GM13976 (cell line): Measurements from ENCODE around the gene POLR2H.
A peak's percentile ranks its signal among the peaks of the same experiment; 100 is the strongest.

Experiments used
- DNase-seq: peaks from one replicate; pipeline ENCODE4 v3.0.0; 2012; ENCODE audit warnings: low spot score
- in situ Hi-C: fragments of 300-500 bp; cut with MboI; formaldehyde crosslinking; loops from one replicate; pipeline ENCODE4 v1.12.0; 2022; ENCODE audit warnings: low sequenced_read_pairs, mixed read lengths, inconsistent platforms; ENCODE audit not compliant: unreplicated experiment
- TF ChIP-seq, protein P1 (sequence below): IDR thresholded peaks from 2 replicates; pipeline ENCODE4 v1.5.1; 2012; ENCODE audit warnings: borderline replicate concordance, mild to moderate bottlenecking; ENCODE audit not compliant: insufficient read depth; ENCODE audit errors: extremely low read depth, missing control alignments, control extremely low read depth

POLR2H gene

DNA sequence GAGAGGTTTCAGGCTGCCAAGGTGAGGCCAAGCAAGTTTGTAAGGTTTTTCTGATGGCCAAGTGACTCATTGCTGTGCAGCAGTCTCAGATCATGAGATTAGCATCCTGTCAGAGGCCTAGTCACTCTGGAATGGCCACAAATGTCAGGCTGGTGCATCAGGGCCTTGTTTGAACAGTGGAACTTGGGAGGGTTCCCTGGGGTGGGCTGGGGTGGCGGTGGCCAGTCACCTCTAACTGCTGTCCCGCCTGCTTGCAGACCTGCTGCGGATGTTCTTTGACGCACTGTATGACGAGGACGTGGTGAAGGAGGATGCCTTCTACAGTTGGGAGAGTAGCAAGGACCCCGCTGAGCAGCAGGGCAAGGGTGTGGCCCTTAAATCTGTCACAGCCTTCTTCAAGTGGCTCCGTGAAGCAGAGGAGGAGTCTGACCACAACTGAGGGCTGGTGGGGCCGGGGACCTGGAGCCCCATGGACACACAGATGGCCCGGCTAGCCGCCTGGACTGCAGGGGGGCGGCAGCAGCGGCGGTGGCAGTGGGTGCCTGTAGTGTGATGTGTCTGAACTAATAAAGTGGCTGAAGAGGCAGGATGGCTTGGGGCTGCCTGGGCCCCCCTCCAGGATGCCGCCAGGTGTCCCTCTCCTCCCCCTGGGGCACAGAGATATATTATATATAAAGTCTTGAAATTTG, 26.9 kb upstream of the POLR2H start:
- in situ Hi-C loops: no loop called here
- TF ChIP-seq, protein P1, sequence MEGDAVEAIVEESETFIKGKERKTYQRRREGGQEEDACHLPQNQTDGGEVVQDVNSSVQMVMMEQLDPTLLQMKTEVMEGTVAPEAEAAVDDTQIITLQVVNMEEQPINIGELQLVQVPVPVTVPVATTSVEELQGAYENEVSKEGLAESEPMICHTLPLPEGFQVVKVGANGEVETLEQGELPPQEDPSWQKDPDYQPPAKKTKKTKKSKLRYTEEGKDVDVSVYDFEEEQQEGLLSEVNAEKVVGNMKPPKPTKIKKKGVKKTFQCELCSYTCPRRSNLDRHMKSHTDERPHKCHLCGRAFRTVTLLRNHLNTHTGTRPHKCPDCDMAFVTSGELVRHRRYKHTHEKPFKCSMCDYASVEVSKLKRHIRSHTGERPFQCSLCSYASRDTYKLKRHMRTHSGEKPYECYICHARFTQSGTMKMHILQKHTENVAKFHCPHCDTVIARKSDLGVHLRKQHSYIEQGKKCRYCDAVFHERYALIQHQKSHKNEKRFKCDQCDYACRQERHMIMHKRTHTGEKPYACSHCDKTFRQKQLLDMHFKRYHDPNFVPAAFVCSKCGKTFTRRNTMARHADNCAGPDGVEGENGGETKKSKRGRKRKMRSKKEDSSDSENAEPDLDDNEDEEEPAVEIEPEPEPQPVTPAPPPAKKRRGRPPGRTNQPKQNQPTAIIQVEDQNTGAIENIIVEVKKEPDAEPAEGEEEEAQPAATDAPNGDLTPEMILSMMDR: no peak
- DNase-seq: no peak

DNA sequence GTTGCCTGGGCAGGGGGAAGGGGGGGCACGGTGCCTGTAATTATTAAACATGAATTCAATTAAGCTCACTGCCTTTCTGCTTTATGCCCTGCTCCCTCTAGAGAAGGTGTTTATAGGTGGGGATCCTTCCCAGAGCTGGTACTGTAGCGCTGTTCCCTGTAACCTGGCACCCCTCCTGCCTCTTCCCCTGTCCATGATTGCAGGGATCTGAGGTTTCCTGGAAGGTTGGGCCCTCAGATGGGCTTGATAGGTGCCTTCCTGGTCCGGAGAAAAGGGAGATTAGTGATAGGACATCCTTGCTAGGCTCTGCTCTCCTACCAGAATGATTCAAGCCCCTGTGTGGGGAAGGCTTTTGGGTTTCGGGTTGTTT, 26.2 kb upstream of the POLR2H start:
- peak; percentile 57 for DNase-seq
- TF ChIP-seq, protein P1: no peak
- in situ Hi-C loops: no loop called here

DNA sequence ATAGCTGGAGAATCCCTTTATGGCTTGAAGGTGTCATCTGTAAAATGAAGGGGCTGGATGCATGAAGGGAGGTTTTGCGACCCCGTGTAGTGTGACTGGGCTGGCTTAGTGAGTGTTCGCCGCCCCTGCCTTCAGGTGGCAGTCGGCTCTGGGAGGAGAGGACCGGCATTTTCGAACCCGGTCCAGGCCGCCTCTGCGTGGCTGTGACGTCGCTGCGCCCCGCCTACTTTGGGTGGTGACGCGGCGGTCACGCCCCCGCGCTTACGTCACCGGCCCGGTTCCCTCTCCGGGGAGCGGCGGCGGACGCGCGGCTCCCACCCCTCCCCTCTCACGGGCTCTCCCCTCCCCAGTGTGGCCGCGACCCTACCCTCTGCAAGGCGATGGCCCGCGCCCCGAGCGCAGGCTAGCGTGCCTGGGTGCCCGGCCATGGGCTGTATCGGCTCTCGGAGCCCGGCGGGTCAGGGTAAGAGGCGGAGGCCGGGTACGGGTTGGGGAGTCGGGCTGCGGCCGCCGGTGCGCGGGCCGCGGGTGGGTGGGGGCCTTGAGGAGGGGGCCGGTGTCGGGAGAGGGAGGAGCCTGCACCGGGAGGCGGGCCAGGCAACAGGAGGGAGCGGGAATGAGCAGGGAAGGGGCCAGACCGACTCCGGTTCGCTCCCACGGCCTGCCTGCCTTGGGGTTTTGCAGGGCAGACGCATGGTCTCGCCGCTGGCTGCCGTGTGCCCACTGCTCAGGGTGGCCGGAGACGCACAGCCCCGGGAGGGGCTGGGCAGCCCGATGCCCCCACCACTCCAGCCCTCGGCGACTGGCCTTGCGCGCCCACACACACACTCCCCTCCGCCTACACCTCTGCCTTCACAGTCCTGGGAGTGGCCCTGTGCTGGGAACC, 25.6 kb upstream of the POLR2H start:
- peak; percentile 92 for DNase-seq
- TF ChIP-seq, protein P1: no peak
- in situ Hi-C loops: no loop called here

DNA sequence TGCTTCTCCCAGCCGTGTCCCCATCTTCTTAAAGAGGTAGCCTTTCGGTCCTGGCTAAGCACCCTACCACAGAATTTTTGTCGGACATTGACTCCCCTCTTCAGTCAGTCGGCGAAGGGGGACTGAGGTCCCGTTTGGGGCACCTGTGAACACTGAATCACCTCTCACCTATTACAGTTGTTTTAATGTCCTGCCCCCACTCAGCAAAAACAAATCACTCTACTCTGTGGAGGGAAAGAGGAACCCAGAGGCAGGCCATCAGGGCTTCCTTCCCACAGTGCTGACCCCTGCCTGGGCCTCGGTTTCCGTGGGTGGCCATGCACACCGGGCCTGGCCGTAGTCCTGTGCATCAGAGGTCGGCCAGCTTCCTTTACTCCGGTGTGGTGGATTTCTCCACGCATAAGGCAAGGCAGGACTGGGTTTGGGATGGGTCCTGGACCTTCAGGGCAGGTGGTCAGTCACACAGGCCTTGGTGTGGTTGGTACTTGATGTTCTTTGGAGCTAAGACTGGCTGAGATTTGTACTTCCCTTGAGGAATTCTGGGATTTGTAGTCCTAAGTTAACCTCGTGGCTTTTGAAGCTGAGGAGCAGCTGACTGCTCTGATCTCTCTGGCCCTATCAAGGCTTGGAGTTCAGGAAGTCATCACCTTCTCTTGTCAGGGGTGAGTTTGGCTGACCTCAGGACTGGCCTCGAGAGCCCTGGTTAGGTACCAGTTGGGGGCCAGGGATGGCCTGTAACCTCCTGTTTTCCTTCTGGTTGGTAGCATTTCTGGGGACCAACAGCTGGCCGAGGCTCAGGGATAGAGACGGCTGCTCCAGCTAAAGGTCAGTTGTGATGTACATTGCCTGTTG, 24.7 kb upstream of the POLR2H start:
- peak; percentile 60 for DNase-seq
- TF ChIP-seq, protein P1: no peak
- in situ Hi-C loops: no loop called here

DNA sequence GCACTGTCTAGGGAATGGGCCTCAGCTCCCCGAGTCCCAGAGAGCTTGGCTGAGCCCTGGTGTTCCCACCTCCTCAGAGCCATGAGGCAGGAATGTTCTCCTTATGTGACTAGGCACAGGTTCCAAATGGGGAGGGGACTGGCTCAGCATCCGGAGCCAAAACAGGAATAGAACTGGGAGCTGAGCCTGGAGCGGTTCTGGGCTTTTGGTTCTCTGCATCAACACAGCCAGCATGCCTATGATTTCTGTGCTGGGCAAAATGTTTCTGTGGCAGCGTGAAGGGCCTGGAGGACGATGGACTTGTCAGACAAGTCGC, 24.2 kb upstream of the POLR2H start, which contains the start of gene FAM131A:
Gene FAM131A, plus strand, starts transcription at position 202 of the 316 bp plus-strand sequence. Its CDS starts 31 bp downstream, at position 233.
- TF ChIP-seq, protein P1: no peak
- in situ Hi-C loops: no loop called here
- no peak for DNase-seq

DNA sequence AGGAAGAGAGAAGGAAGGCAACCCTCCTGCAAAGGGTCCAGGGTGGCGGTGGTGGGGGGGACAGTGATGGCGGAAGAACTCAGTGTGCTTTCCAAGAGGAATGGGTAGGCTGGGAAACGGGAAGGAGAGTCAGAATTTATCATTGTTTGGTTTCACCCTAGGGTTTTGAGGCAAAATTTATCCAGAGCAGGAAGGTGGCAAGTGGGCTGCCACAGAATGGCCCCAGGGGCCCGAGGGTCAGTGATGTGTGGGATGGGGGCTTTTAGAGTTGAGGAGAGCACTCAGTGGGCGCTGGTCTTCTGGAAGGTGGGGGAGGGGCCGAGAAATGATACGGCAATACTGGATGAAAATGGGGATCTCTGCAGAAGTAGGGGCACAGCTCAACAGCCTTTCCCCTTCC, 23.5 kb upstream of the POLR2H start:
- in situ Hi-C loops: no loop called here
- no peak for DNase-seq
- TF ChIP-seq, protein P1: no peak
